Measurements from ENCODE around the gene CXCR3. TPM values are rescaled to one million over a fixed set of nuclear protein-coding genes. Genes with fewer than 3 reads are reported as not detected.

The CXCR3 gene
- total and polyA plus RNA-seq, 10 of the 15 experiments (the other 5 are each of a cell fraction or from before 2014, with no cell fraction given): 1.4 to 48.2 (median 15.7) TPM

- RAD21 ChIA-PET (ENCODE audit: unreplicated experiment): no interaction called here
- Histone ChIP-seq H3K9ac (ENCODE audit: control insufficient read depth, insufficient read depth, low read length) (no peak overlapping the region), H3K27ac (ENCODE audit: control insufficient read depth, insufficient read depth) (no peak overlapping the region), H2AFZ (ENCODE audit: control insufficient read depth, low read depth, low read length) (no peak overlapping the region), H4K20me1 (ENCODE audit: control insufficient read depth, insufficient read depth) (no peaks in the 10 kb centered on the region), H3K4me1 (ENCODE audit: control insufficient read depth, insufficient read depth, low read length) (no peaks in the 10 kb centered on the region), H3K36me3 (ENCODE audit: control insufficient read depth in 2 of 2, insufficient read depth in 2 of 2, low read length in 1 of 2) (no peaks in the 10 kb centered on the region; a peak in 1 of 4 replicates), H3K4me2 (ENCODE audit: control insufficient read depth, insufficient read depth) (no peak overlapping the region), H3K9me3 (replicated peaks; ENCODE audit: control insufficient read depth, insufficient read depth, low read length) (no peaks in the 10 kb centered on the region), H3K27me3 (replicated peaks in 1 of 2; ENCODE audit: control insufficient read depth in 2 of 2, insufficient read depth in 2 of 2, low read length in 1 of 2) (no peaks in the 10 kb centered on the region), H3K79me2 (ENCODE audit: control insufficient read depth, insufficient read depth, low read length) (no peaks in the 10 kb centered on the region), H3K4me3 (no peak overlapping the region)
- no TSS peak for BruUV-seq (replicated peaks)
- in situ Hi-C loops (cut with MboI): no loop called here
- ATAC-seq (no peak), DNase-seq (ENCODE audit: low read depth, low spot score) (no peak), FAIRE-seq (no peak)
- SMC1A ChIA-PET (ENCODE audit: uncharacterized antibody, unreplicated experiment): no interaction called here
- WGBS (ENCODE audit: insufficient coverage, insufficient replicate concordance, low lambda C conversion rate, missing lambda C conversion rate): 61% methylated on average over 11 of the region's 26 CpGs
- intact Hi-C loops (cut with micrococcal nuclease; ENCODE audit: unreplicated experiment): no loop called here
- TF ChIP-seq RUNX3 (IDR thresholded peaks at IDR 0.05; ENCODE audit: low read length): no peak
- no peak for TF ChIP-seq ZSCAN29 (IDR thresholded peaks at IDR 0.05)
- TF ChIP-seq ATF7 (IDR thresholded peaks at IDR 0.05; ENCODE audit: low read depth): no peak
- TF ChIP-seq HDAC6 (IDR thresholded peaks at IDR 0.05; ENCODE audit: unreplicated experiment): no peak
- no peak for TF ChIP-seq RAD21 (IDR thresholded peaks at IDR 0.05; ENCODE audit: insufficient read depth, low read depth, low read length)
- no peak for TF ChIP-seq CBX5 (IDR thresholded peaks at IDR 0.05; ENCODE audit: low read depth)
- TF ChIP-seq CUX1 (IDR thresholded peaks at IDR 0.05; ENCODE audit: insufficient replicate concordance, low read depth, low read length): no peak
- no peak for TF ChIP-seq USF2 (IDR thresholded peaks at IDR 0.05; ENCODE audit: borderline replicate concordance, low read depth, low read length)
- no peak for TF ChIP-seq MLLT1 (IDR thresholded peaks at IDR 0.05)
- CTCF ChIA-PET: no interaction called here
- POLR2A ChIA-PET: no interaction called here
Observed at GRCh38 chrX:71579136-71579989, 38.9 kb downstream of the CXCR3 start.
